Mesendoderm (in vitro differentiated cells): ENCODE data around the gene AKAP6.

Experiments used
- DNase-seq: peaks from one replicate; pipeline ENCODE4 v3.0.0; 2013
- H2AK5ac ChIP-seq: 2 replicates; pipeline ENCODE4 v1.6.1; 2013; ENCODE audit warnings: low read length, inconsistent platforms
- H2BK120ac ChIP-seq: 2 replicates; pipeline ENCODE4 v1.6.1; 2013; ENCODE audit warnings: low read depth, mild to moderate bottlenecking, low read length, moderate library complexity, mixed read lengths
- H2BK15ac ChIP-seq: replicated peaks from 2 replicates; pipeline ENCODE4 v1.6.1; 2013; ENCODE audit warnings: low read depth, mild to moderate bottlenecking, moderate library complexity
- H2BK5ac ChIP-seq: 2 replicates; pipeline ENCODE4 v1.6.1; 2013; ENCODE audit warnings: low read length, inconsistent platforms
- H3K18ac ChIP-seq: 2 replicates; pipeline ENCODE4 v1.6.1; 2013; ENCODE audit warnings: mild to moderate bottlenecking, low read length, mixed read lengths
- H3K23ac ChIP-seq: one replicate; pipeline ENCODE4 v1.6.1; 2013; ENCODE audit warnings: low read length
- H3K27ac ChIP-seq: 2 replicates; pipeline ENCODE4 v1.5.1; 2013; ENCODE audit warnings: low read depth, mild to moderate bottlenecking, inconsistent platforms, low read length, moderate library complexity
- H3K27me3 ChIP-seq: 2 replicates; pipeline ENCODE4 v1.6.1; 2013; ENCODE audit warnings: low read length, control low read depth, mild to moderate bottlenecking, inconsistent platforms; ENCODE audit not compliant: insufficient read depth, poor library complexity
- H3K36me3 ChIP-seq: 2 replicates; pipeline ENCODE4 v1.6.1; 2013; ENCODE audit warnings: low read length, inconsistent platforms; ENCODE audit not compliant: control insufficient read depth, insufficient read depth
- H3K4ac ChIP-seq: one replicate; pipeline ENCODE4 v1.6.1; 2013; ENCODE audit warnings: low read depth, mild to moderate bottlenecking, low read length, moderate library complexity
- H3K4me1 ChIP-seq: 2 replicates; pipeline ENCODE4 v1.6.1; 2013; ENCODE audit warnings: low read depth, low read length, inconsistent platforms; ENCODE audit not compliant: control insufficient read depth
- H3K4me2 ChIP-seq: 2 replicates; pipeline ENCODE4 v1.6.1; 2013; ENCODE audit warnings: low read length
- H3K4me3 ChIP-seq: 2 replicates; pipeline ENCODE4 v1.5.1; 2013; ENCODE audit warnings: mild to moderate bottlenecking, low read length
- H3K56ac ChIP-seq: one replicate; pipeline ENCODE4 v1.6.1; 2013; ENCODE audit warnings: low read length
- H3K79me1 ChIP-seq: 2 replicates; pipeline ENCODE4 v1.6.1; 2013; ENCODE audit warnings: low read length, inconsistent platforms
- H3K79me2 ChIP-seq: 2 replicates; pipeline ENCODE4 v1.6.1; 2013; ENCODE audit warnings: mild to moderate bottlenecking, low read length; ENCODE audit not compliant: control insufficient read depth, insufficient read depth
- H3K9ac ChIP-seq: 2 replicates; pipeline ENCODE4 v1.6.1; 2013; ENCODE audit warnings: low read length, inconsistent platforms
- H4K5ac ChIP-seq: one replicate; pipeline ENCODE4 v1.6.1; 2013; ENCODE audit warnings: low read length
- H4K8ac ChIP-seq: one replicate; pipeline ENCODE4 v1.6.1; 2013; ENCODE audit warnings: low read depth, mild to moderate bottlenecking, control low read depth, low read length, moderate library complexity
- WGBS: extraction: QIAGEN DNeasy Blood & Tissue Kit; methylation state at CpG from one replicate; pipeline ENCODE4 v1.1.7; 2013; ENCODE audit warnings: low lambda C conversion rate, missing lambda C conversion rate; ENCODE audit not compliant: insufficient coverage; ENCODE audit errors: extremely low coverage; 5-methylcytosine and 5-hydroxymethylcytosine counted together

The AKAP6 gene

DNA sequence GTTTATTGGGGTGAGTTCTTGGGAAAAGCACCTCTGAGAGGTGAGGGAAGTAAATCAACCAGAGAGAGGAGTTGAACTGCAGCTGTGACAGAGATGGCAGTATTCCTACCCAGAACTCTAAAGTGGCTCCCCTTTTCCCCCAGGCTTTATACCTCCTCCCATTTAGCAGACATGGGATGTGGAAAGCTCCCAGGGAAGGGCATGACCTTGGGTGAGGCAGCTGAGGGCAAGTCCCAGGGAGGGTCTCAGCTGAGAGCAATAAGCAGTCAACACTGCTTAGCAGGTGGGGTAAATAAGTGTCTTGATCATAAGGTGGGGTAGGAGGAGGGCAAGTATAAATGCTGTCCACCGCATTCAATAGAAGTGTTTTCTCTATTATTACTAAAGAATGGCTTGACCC is 143.0 kb downstream of the AKAP6 start:
- no peak overlapping the region for H3K27ac ChIP-seq
- H3K79me2 ChIP-seq = no peaks in the 10 kb centered on the region
- no peak overlapping the region for H3K4me2 ChIP-seq
- no peak overlapping the region for H2BK5ac ChIP-seq
- no peak overlapping the region for H3K18ac ChIP-seq
- H2AK5ac ChIP-seq = no peak overlapping the region
- no peak overlapping the region for H3K4me3 ChIP-seq
- H3K23ac ChIP-seq = no peak overlapping the region
- no peaks in the 10 kb centered on the region for H3K36me3 ChIP-seq
- no peak overlapping the region for H2BK120ac ChIP-seq
- no peak overlapping the region for H4K5ac ChIP-seq
- H3K4me1 ChIP-seq = no peaks in the 10 kb centered on the region
- H3K79me1 ChIP-seq = no peaks in the 10 kb centered on the region
- no peak overlapping the region for H3K9ac ChIP-seq
- no peak overlapping the region for H3K56ac ChIP-seq
- no peak overlapping the region for H4K8ac ChIP-seq
- WGBS = no CpG with 5 or more reads among the region's 1 CpG
- H3K4ac ChIP-seq = no peak overlapping the region
- H2BK15ac ChIP-seq = no peak overlapping the region
- peak; percentile 9 for DNase-seq
- no peaks in the 10 kb centered on the region for H3K27me3 ChIP-seq

GRCh38 chr14:32472512-32473463 is 143.7 kb downstream of the AKAP6 start:
- no peak overlapping the region for H3K9ac ChIP-seq
- no CpG with 5 or more reads among the region's 4 CpGs for WGBS
- DNase-seq = peak; percentile 61

GRCh38 chr14:32473464-32473855 is 144.4 kb downstream of the AKAP6 start:
- Histone ChIP-seq H3K56ac (no peak overlapping the region), H3K4me2 (no peak overlapping the region), H3K23ac (no peak overlapping the region), H3K27ac (peak overlapping the region; percentile 48), H2BK15ac (no peak overlapping the region), H3K27me3 (no peaks in the 10 kb centered on the region), H3K4me3 (no peak overlapping the region), H2BK120ac (no peak overlapping the region), H3K9ac (no peak overlapping the region), H3K79me1 (no peaks in the 10 kb centered on the region), H3K36me3 (no peaks in the 10 kb centered on the region), H2BK5ac (no peak overlapping the region), H3K18ac (no peak overlapping the region), H4K5ac (no peak overlapping the region), H3K79me2 (no peaks in the 10 kb centered on the region), H3K4me1 (no peaks in the 10 kb centered on the region), H2AK5ac (no peak overlapping the region), H4K8ac (no peak overlapping the region), H3K4ac (no peak overlapping the region)
- WGBS = no CpG with 5 or more reads among the region's 3 CpGs
- DNase-seq = peak; percentile 76

More at GRCh38 chr14:32472512-32473463, 143.7 kb downstream of the AKAP6 start:
- Histone ChIP-seq H3K79me2 (no peaks in the 10 kb centered on the region), H3K4me3 (no peak overlapping the region), H3K27me3 (no peaks in the 10 kb centered on the region), H3K4me2 (no peak overlapping the region), H4K5ac (no peak overlapping the region), H2BK5ac (no peak overlapping the region), H3K79me1 (no peaks in the 10 kb centered on the region), H3K27ac (no peak overlapping the region), H3K18ac (no peak overlapping the region), H3K56ac (no peak overlapping the region), H2BK120ac (no peak overlapping the region), H2AK5ac (no peak overlapping the region), H2BK15ac (no peak overlapping the region), H3K36me3 (no peaks in the 10 kb centered on the region), H4K8ac (no peak overlapping the region), H3K23ac (no peak overlapping the region), H3K4me1 (no peaks in the 10 kb centered on the region), H3K4ac (no peak overlapping the region)

- no peak overlapping the region for H3K18ac ChIP-seq
- no peaks in the 10 kb centered on the region for H3K4me1 ChIP-seq
- H2BK15ac ChIP-seq = no peak overlapping the region
- no peak overlapping the region for H4K8ac ChIP-seq
- H2AK5ac ChIP-seq = no peak overlapping the region
- H3K79me1 ChIP-seq = no peaks in the 10 kb centered on the region
- no peak overlapping the region for H3K56ac ChIP-seq
- H3K4me2 ChIP-seq = no peak overlapping the region
- WGBS = no CpG with 5 or more reads among the region's 5 CpGs
- no peak for DNase-seq
- no peak overlapping the region for H3K23ac ChIP-seq
- no peak overlapping the region for H2BK5ac ChIP-seq
- no peak overlapping the region for H3K9ac ChIP-seq
- no peak overlapping the region for H3K27ac ChIP-seq
- no peak overlapping the region for H2BK120ac ChIP-seq
- no peak overlapping the region for H4K5ac ChIP-seq
- no peaks in the 10 kb centered on the region for H3K36me3 ChIP-seq
- no peak overlapping the region for H3K4ac ChIP-seq
- no peaks in the 10 kb centered on the region for H3K27me3 ChIP-seq
- H3K4me3 ChIP-seq = no peak overlapping the region
- no peaks in the 10 kb centered on the region for H3K79me2 ChIP-seq
These were observed 145.5 kb downstream of the AKAP6 start for GRCh38 chr14:32474478-32475195.

DNA sequence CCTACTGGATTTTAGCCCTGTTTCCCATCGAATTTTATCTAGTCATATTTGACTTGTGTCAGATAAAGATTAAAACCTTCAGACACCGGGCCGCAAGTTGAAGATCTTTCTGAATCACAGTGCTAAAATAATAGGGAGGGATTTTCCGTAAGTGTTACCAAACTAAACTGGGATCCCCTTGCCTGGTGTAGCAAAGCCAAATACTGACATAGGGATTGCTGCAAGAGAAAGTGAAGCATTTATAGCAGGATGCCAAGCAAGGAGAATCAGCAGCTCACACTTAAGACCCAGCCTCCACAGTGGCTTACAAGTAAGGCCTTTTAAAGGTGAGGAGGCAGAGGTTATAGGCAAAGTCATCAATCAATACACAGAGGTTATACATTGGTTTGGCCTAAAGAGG is 147.4 kb downstream of the AKAP6 start:
- no peak overlapping the region for H3K9ac ChIP-seq
- H3K79me1 ChIP-seq = no peaks in the 10 kb centered on the region
- H3K27ac ChIP-seq = no peak overlapping the region
- no peaks in the 10 kb centered on the region for H3K79me2 ChIP-seq
- H4K5ac ChIP-seq = no peak overlapping the region
- no peak overlapping the region for H3K23ac ChIP-seq
- H3K4ac ChIP-seq = no peak overlapping the region
- DNase-seq = no peak
- H2BK120ac ChIP-seq = no peak overlapping the region
- no peak overlapping the region for H3K18ac ChIP-seq
- no peaks in the 10 kb centered on the region for H3K4me1 ChIP-seq
- H2BK15ac ChIP-seq = no peak overlapping the region
- WGBS = no CpG with 5 or more reads among the region's 4 CpGs
- no peak overlapping the region for H2AK5ac ChIP-seq
- no peak overlapping the region for H4K8ac ChIP-seq
- H2BK5ac ChIP-seq = no peak overlapping the region
- H3K4me3 ChIP-seq = no peak overlapping the region
- no peaks in the 10 kb centered on the region for H3K27me3 ChIP-seq
- no peak overlapping the region for H3K4me2 ChIP-seq
- H3K36me3 ChIP-seq = no peaks in the 10 kb centered on the region
- no peak overlapping the region for H3K56ac ChIP-seq
